ENCODE measurements around the gene CDK14. TPM values are rescaled to one million over a fixed set of nuclear protein-coding genes. Genes with fewer than 3 reads are reported as not detected.

CDK14 gene
- total RNA-seq, 1 donor: 39.1 TPM

DNA sequence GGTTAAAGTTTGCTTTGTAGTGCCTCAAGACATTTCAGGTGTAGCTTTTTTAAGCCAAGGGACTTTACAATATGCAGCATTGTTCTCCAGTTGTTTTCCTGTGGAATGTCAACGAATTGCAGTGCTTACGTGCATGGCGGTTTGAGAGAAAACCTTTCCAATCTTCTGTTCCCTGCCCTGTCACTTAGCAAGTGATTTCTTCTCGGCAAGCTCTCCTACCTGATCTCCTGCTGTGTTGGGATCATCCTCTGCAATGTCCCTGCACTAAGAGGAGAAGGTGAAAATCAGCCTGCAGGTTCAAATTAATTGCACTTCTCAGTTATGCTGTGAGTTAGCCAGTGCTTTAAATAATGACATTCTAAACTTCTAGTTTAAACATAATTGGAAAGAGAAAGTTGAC lies 470.5 kb downstream of the CDK14 start:
- Histone ChIP-seq H3K27me3 (ENCODE audit: insufficient read depth, low read length) (no peaks in the 10 kb centered on the region), H3K27ac (ENCODE audit: low read depth, low read length) (no peak overlapping the region), H3K4me3 (ENCODE audit: insufficient read depth, low read length) (no peak overlapping the region), H4K20me1 (ENCODE audit: insufficient read depth, low read length) (peaks cover 4% of the 10 kb centered on the region), H3K79me2 (ENCODE audit: insufficient read depth, low read length) (no peaks in the 10 kb centered on the region), H3K36me3 (ENCODE audit: insufficient read depth, low read length) (no peaks in the 10 kb centered on the region), H2AFZ (ENCODE audit: low read length) (no peak overlapping the region), H3K4me1 (ENCODE audit: insufficient read depth, low read length) (peaks cover 5% of the 10 kb centered on the region), H3K4me2 (ENCODE audit: insufficient read depth, low read length) (no peak overlapping the region), H3K9me3 (ENCODE audit: low read depth, low read length) (no peaks in the 10 kb centered on the region)
- DNase-seq (ENCODE audit: insufficient read length, low spot score, missing footprints): no peak
- TF ChIP-seq, protein P1, sequence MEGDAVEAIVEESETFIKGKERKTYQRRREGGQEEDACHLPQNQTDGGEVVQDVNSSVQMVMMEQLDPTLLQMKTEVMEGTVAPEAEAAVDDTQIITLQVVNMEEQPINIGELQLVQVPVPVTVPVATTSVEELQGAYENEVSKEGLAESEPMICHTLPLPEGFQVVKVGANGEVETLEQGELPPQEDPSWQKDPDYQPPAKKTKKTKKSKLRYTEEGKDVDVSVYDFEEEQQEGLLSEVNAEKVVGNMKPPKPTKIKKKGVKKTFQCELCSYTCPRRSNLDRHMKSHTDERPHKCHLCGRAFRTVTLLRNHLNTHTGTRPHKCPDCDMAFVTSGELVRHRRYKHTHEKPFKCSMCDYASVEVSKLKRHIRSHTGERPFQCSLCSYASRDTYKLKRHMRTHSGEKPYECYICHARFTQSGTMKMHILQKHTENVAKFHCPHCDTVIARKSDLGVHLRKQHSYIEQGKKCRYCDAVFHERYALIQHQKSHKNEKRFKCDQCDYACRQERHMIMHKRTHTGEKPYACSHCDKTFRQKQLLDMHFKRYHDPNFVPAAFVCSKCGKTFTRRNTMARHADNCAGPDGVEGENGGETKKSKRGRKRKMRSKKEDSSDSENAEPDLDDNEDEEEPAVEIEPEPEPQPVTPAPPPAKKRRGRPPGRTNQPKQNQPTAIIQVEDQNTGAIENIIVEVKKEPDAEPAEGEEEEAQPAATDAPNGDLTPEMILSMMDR (IDR thresholded peaks at IDR 0.05; ENCODE audit: extremely low read depth, low read depth, low read length): no peak

DNA sequence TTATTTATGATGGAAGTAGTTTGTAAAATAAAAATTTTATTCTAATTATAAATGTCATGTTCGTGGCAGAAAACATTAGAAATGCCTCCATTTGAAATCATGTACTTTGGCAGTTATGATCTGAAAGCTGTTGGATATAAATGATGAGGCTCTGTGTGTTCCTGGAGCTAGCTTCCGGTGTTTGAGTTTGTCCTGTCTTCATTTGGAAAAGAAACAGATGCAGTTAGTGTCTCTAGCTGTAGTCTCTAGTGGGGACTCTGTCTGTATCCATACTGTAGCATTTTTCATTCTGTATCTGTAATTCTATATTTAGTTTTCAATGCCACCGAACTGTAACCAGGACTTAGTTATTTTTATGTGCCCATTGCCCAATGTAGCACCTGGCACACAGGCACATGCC lies 471.1 kb downstream of the CDK14 start:
- no peaks in the 10 kb centered on the region for H3K9me3 ChIP-seq (ENCODE audit: low read depth, low read length)
- H3K36me3 ChIP-seq (ENCODE audit: insufficient read depth, low read length): no peaks in the 10 kb centered on the region
- H2AFZ ChIP-seq (ENCODE audit: low read length): no peak overlapping the region
- H3K4me3 ChIP-seq (ENCODE audit: insufficient read depth, low read length): no peak overlapping the region
- H3K4me2 ChIP-seq (ENCODE audit: insufficient read depth, low read length): no peak overlapping the region
- H3K4me1 ChIP-seq (ENCODE audit: insufficient read depth, low read length): peaks cover 5% of the 10 kb centered on the region
- H3K79me2 ChIP-seq (ENCODE audit: insufficient read depth, low read length): no peaks in the 10 kb centered on the region
- no peak for DNase-seq (ENCODE audit: insufficient read length, low spot score, missing footprints)
- TF ChIP-seq, protein P1 (IDR thresholded peaks at IDR 0.05; ENCODE audit: extremely low read depth, low read depth, low read length): no peak
- H3K27me3 ChIP-seq (ENCODE audit: insufficient read depth, low read length): no peaks in the 10 kb centered on the region
- H3K27ac ChIP-seq (ENCODE audit: low read depth, low read length): no peak overlapping the region
- peaks cover 4% of the 10 kb centered on the region for H4K20me1 ChIP-seq (ENCODE audit: insufficient read depth, low read length)

DNA sequence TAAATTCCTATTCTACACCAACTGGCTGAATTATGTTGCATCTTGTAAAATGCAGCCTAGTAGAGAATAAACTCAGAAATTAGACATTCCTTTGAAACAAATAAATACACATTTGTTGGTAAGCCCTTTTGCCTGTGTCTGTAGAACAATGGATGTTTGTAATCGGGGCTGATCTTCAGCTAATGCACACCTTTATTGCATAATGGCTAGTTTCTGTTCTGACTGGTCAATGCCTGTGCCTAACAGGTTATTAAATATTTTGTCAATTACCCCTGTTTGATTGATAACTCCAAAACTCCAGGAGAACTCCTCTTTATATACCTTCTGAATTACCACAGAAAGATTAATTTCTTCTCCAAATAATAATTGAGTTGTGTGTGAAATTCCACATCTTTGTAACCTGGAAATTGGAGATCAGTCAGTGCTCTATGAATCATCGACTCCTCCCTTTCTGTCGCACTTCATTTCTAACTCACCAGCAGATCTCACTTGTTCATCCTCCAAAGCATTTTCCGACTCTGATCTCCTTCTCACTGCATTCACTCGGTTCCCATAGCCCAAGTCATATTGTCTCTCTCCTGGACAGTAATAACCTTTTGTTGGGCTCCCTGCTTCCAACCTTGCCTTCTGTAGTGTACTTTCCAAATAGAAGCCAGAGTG lies 472.1 kb downstream of the CDK14 start:
- Histone ChIP-seq H3K4me3 (ENCODE audit: insufficient read depth, low read length) (no peak overlapping the region), H3K27ac (ENCODE audit: low read depth, low read length) (no peak overlapping the region), H2AFZ (ENCODE audit: low read length) (no peak overlapping the region), H3K4me2 (ENCODE audit: insufficient read depth, low read length) (no peak overlapping the region), H3K9me3 (ENCODE audit: low read depth, low read length) (no peaks in the 10 kb centered on the region), H3K27me3 (ENCODE audit: insufficient read depth, low read length) (no peaks in the 10 kb centered on the region), H3K4me1 (ENCODE audit: insufficient read depth, low read length) (peaks cover 5% of the 10 kb centered on the region), H4K20me1 (ENCODE audit: insufficient read depth, low read length) (peaks cover 4% of the 10 kb centered on the region), H3K36me3 (ENCODE audit: insufficient read depth, low read length) (no peaks in the 10 kb centered on the region), H3K79me2 (ENCODE audit: insufficient read depth, low read length) (no peaks in the 10 kb centered on the region)
- no peak for DNase-seq (ENCODE audit: insufficient read length, low spot score, missing footprints)
- TF ChIP-seq, protein P1 (IDR thresholded peaks at IDR 0.05; ENCODE audit: extremely low read depth, low read depth, low read length): no peak

DNA sequence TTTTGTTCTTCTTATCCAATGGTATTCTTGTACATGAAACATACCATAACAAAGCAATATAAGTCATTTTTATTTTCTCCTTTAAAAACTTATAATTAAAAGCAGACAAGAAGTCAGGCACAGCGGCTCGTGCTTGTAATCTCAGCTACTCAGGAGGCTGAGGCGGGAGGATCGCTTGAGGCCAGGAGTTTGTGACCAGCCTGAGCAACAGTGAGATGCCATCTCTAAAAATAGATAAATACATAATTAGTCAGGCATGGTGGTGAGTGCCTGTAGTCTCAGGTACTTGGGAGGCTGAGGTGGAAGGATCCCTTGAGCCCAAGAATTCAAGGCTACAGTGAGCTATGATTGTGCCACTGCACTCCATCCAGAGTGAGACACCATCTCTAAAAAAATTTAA lies 473.0 kb downstream of the CDK14 start:
- TF ChIP-seq, protein P1 (IDR thresholded peaks at IDR 0.05; ENCODE audit: extremely low read depth, low read depth, low read length): no peak
- H3K79me2 ChIP-seq (ENCODE audit: insufficient read depth, low read length): no peaks in the 10 kb centered on the region
- no peaks in the 10 kb centered on the region for H3K27me3 ChIP-seq (ENCODE audit: insufficient read depth, low read length)
- no peak overlapping the region for H2AFZ ChIP-seq (ENCODE audit: low read length)
- peaks cover 5% of the 10 kb centered on the region for H3K4me1 ChIP-seq (ENCODE audit: insufficient read depth, low read length)
- no peak overlapping the region for H3K27ac ChIP-seq (ENCODE audit: low read depth, low read length)
- no peak overlapping the region for H3K4me3 ChIP-seq (ENCODE audit: insufficient read depth, low read length)
- no peaks in the 10 kb centered on the region for H3K9me3 ChIP-seq (ENCODE audit: low read depth, low read length)
- H4K20me1 ChIP-seq (ENCODE audit: insufficient read depth, low read length): peaks cover 4% of the 10 kb centered on the region
- no peak overlapping the region for H3K4me2 ChIP-seq (ENCODE audit: insufficient read depth, low read length)
- H3K36me3 ChIP-seq (ENCODE audit: insufficient read depth, low read length): no peaks in the 10 kb centered on the region
- no peak for DNase-seq (ENCODE audit: insufficient read length, low spot score, missing footprints)
